LNCaP clone FGC (cell line): Measurements from ENCODE around the gene TAF13.
"Not testable (repeated sequence)": the region's sequence is repeated elsewhere in the genome, so short reads cannot be mapped to it uniquely, and the experiment has no call there.

Source experiments
- DNase-seq: peaks from one replicate; pipeline ENCODE4 v3.0.0-alpha.2; 2011; ENCODE audit warnings: low read depth
- H3K4me3 ChIP-seq: 2 replicates; pipeline ENCODE4 v1.5.1; 2011; ENCODE audit warnings: mild to moderate bottlenecking, low read depth, low read length, control low read depth
- CTCF ChIP-seq: IDR thresholded peaks from 2 replicates; pipeline ENCODE4 v1.5.1; 2012; ENCODE audit warnings: mild to moderate bottlenecking; ENCODE audit not compliant: control insufficient read depth, insufficient read depth; ENCODE audit errors: extremely low read depth

The TAF13 gene

GRCh38 chr1:109065137-109065536, 10.7 kb downstream of the TAF13 start:
- H3K4me3 ChIP-seq = no peak overlapping the region
- DNase-seq = no peak
- no peak for TF ChIP-seq CTCF

GRCh38 chr1:109061183-109061582, 14.6 kb downstream of the TAF13 start:
- DNase-seq = no peak
- no peak for TF ChIP-seq CTCF
- no peak overlapping the region for H3K4me3 ChIP-seq

GRCh38 chr1:109060707-109061106, 15.1 kb downstream of the TAF13 start:
- no peak for TF ChIP-seq CTCF
- no peak for DNase-seq
- H3K4me3 ChIP-seq = no peak overlapping the region

- DNase-seq = no peak
- no peak for TF ChIP-seq CTCF
- H3K4me3 ChIP-seq = no peak overlapping the region
Measured at GRCh38 chr1:109059026-109059425, 16.8 kb downstream of the TAF13 start.

GRCh38 chr1:109056064-109056463, 19.7 kb downstream of the TAF13 start:
- no peak for TF ChIP-seq CTCF
- DNase-seq = no peak
- H3K4me3 ChIP-seq = no peak overlapping the region

GRCh38 chr1:109052145-109052544, 23.7 kb downstream of the TAF13 start:
- H3K4me3 ChIP-seq = not testable (repeated sequence)

GRCh38 chr1:109050228-109050995, 25.4 kb downstream of the TAF13 start:
- no peak for DNase-seq
- TF ChIP-seq CTCF = no peak
- H3K4me3 ChIP-seq = no peak overlapping the region

More at GRCh38 chr1:109052145-109052544, 23.7 kb downstream of the TAF13 start:
- DNase-seq = not testable (repeated sequence)
